Measurements from ENCODE around the gene DIP2C.
"Not testable (repeated sequence)": the region's sequence is repeated elsewhere in the genome, so short reads cannot be mapped to it uniquely, and the experiment has no call there.

Gene DIP2C

GRCh38 chr10:340646-341045, 348.8 kb downstream of the DIP2C start:
- no peak for DNase-seq

DNA sequence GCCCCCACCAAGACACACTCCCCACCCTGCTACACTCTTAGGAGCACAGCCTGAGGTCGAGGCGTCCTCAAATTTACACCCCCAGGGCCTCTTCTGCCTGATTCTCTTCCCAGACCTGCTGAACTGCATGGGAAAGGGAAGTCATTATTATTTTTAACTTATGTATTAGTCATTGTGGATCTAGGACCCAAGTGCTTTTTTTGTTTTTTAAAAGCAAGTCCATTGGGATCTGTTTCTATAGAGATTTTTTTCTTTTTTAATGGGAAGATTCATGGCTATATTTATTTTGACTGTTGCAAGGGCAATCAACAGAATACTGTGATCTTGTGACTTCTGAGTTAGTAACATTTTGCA, 350.5 kb downstream of the DIP2C start:
- DNase-seq = no peak

DNA sequence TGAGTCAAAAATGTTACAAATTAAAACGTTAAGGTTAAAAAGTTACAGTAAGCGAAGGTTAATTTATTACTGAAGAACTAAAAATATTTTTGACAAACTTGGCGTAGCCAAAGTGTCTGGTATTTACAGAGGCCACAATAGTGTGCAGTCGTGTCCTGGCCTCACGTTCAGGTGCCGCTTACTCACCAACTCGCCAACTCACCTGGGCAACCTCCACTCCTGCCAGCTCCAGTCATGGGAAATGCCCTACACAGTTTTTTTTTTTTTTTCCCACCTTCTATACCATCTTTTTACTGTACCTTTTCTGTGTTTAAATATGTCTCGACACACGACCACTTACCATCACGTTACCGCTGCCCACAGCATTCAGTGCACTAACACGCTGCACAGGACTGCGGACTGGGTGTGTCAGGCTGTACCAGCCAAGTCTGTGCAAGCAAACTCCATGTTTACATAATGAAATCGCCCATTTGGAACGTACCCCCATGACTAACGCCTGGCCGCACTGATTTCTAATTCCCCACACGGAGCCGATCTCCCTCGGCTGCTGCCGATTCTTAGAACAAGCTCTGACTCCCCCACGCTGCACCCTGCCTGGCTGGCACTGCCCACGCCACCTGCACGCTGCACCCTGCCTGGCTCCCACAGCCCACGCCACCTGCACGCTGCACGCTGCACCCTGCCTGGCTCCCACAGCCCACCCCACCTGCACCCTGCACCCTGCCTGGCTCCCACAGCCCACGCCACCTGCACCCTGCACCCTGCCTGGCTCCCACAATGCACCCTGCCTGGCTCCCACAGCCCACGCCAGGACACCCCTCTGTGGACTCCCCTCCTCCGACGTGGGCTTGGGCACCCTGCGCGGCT, 351.1 kb downstream of the DIP2C start:
- peak; percentile 78 for DNase-seq

GRCh38 chr10:336247-336646, 353.2 kb downstream of the DIP2C start:
- DNase-seq = no peak

GRCh38 chr10:335151-335800, 354.2 kb downstream of the DIP2C start:
- no peak for DNase-seq

DNA sequence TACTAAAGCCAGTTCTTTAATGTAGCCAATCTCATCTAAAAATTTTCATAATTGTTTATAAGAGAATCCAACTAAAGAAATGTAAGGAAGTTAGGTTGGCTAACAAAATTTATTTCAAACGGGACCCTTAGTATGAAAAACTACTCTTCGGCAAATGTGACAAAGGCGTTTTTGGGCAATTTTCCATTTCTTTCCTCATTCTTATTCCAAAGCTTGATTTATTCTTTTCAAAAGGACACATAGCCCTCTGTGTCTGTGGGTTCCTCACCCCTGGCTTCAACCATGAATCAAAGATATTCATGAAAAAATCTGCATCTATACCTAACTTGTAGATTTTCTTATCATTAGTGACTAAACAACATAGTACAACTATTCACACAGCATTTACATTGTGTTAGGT, 358.3 kb downstream of the DIP2C start:
- DNase-seq = no peak

- DNase-seq = peak; percentile 78
These were observed 359.9 kb downstream of the DIP2C start for GRCh38 chr10:329361-330099.

DNA sequence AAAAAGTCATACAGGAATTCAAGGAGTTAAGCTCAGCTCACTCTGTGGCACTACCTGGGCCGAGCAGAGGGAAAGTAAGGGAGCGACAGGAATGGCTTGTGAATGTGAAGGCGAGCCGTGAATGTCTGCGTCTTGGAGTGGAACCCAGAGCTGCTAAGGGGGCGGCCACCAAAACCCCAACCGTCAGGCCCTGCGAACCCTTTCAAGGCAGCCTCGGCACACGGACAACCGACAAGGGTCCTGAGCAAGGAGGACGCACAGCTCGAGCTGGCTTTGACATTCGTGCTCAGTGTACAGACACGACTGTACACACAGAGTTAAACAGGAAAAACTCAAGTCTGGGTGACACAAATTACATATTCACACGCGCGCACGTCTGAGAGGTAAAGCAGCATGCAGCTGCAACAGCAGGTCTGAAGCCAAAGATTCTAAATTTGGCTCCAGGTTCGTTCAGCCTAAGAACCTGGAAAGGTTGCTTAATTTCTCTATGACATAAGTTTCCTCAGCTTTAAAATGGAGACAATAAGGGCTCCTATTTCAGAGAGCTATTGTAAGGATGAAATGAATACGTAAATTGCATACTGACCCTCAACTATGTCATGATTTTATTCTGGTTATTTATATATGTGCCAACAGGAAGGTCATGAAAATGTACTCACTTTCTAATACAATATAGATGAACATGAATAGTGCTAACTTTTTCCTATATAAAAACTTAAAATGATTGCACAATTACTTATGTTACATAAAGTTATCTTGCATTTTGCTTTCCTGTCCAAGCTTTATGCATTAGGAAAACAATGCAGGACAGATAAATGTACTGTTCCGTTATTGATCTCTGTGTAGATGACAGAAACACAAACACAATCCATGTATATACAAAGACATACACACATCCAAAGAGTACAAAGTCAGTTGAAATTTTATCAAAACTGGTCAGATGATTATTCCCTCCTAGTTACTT, 361.3 kb downstream of the DIP2C start:
- no peak for DNase-seq

GRCh38 chr10:326894-327635, 362.4 kb downstream of the DIP2C start:
- no peak for DNase-seq

DNA sequence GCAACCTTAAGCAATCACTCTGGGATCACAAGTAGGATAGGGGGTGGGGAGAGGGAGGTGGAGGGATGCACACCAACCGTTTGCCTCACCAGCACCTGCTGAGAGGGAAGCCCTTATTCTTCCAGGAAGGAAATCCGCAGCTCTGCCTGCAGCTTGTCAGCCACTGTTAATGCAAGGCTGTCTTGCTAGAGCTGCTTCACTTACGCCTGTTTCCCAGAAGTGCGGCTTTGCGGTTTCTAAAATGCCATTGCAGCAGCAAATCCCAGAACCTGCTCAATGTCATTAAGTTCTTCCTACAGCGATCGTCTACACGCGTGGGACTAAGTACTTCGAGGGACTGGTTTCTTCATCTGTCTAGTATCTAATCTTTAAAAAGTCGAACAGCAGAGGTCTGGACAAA, 363.1 kb downstream of the DIP2C start:
- no peak for DNase-seq

DNA sequence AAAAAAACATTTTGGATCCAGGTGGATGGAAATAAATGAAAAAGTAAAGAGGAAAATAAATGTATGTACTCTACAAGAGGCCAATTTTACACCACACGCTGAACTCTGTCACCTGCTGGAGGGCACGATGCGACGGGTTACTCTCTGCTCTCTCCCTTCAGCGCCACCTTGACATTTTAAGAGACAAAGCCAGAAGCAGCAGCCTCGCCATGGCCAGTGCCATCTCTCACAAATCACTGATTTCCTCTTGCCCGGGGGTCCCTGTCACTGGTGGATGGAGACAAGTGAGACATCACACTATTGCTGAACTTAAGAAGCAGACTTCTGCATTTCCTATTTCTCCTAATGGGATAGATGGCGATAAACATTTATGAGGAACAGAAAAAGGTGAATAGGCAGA, 364.2 kb downstream of the DIP2C start:
- DNase-seq = no peak

DNA sequence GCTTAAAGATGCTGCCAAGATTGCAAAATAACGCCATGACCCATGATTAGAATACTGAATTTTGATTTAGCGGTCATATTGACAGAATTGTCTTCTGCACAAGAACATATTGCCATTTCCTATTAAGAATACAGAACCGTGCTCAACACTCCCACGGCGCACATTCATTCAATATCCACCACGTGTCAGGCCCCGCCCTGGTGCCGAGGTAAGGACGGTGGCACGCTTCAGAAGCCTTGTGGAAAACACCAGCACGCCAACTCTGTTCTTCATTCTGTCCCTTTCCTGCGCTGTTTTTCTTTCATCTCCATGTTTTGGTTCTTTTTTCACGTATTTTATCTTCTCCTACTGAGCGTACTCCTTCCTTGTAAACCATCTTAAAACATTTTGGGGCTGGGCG, 364.9 kb downstream of the DIP2C start:
- no peak for DNase-seq

DNA sequence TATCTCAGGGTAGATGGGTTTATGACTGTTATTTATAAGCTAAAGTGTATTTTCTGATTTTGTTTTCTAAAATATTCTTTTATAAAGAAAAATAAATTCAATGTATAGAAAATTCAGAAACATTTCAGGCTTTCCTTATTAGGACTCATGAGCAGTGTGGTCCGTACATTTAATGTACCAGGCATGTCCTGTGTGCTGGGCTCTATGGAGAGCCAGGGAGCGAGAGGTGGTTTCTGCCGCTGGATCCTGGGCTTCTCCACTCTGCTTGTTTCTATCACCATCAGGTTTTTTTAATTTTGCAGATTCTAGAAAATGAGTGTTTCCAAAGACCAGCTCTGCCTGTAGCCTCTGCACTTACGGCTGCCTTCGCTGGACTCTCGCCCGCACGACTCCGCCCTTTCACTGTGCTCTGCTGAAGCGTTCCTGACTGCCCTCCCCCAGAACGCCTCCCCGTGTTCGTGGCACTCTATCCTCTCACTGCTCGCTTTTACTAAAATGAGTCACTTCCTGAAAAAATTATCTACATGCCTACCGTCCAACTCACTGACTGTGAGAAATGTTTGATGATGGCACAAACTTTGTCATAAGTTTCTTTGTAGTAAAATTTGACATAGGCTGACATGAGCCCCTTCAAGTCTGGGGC, 365.7 kb downstream of the DIP2C start:
- peak; percentile 82 for DNase-seq

DNA sequence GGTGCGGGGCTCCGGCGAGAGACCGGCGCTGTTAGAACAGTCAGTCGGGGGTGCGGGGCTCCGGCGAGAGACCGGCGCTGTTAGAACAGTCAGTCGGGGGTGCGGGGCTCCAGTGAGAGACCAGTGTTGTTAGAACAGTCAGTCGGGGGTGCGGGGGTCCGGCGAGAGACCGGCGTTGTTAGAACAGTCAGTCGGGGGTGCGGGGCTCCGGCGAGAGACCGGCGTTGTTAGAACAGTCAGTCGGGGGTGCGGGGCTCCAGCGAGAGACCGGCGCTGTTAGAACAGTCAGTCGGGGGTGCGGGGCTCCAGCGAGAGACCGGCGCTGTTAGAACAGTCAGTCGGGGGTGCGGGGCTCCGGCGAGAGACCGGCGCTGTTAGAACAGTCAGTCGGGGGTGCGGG, 366.4 kb downstream of the DIP2C start:
- not testable (repeated sequence) for DNase-seq

- DNase-seq = no peak
These were observed 368.7 kb downstream of the DIP2C start for GRCh38 chr10:320771-321170.

DNA sequence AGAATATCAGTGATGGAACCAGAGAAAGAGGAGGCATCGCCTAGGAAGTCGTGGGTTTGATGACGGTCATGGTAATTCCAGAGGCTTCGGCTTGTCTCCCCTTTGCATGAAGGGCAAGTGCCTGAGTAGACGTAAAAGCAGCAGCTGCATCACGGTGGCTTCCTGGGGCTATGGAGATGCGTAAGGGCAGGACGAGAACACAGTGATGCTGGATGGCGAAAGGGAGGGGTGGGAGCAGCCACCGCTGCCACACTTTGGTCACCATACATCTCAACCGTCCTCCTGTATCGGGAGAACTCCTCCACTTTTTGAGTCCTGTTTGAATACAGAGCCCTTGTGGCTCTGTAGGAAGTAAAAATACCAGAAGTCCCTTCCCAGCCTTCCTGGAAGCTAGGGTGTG, 371.5 kb downstream of the DIP2C start:
- no peak for DNase-seq

DNA sequence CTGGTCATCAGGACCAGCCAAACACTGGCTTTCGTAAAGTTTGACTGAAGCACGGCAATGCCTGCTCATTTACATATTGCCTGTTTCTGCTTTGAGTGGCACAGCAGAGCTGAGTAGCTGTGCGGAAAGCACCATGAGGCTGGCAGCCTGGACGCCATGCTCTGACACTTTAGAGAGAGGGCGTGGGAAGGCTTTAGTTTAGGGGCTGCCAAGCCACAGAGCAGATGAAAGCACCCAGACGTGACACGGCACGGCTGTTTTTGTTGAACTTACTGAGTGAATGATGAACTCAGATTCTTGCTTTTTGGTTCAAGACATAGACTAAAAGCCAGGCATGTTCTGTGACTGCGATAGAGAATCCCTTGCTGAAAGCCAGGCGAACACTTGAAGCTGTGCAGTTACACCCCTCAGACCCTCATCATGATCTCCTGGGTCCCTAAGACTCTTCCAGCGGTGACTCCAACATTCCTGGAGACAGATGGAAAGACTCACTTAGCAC, 372.1 kb downstream of the DIP2C start:
- DNase-seq = no peak

DNA sequence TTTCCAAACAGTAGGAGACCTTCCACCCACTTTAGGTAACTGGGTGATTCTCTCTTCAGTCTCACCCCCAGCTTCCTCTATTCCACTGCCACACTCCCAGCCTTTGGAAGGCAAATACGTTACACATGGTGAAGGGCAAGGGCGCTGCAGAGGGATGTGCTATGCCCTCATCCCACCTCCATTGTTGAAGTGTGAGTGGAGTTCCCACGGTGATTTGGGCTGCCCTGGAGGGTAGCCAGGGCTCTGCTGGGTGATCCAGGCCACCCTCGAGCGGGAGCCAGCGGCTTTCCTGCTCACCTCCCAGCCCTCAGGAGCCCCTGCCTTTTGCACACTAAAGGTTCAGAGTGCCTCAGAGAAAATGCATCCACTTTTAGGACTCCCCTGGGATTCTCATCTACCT, 373.1 kb downstream of the DIP2C start:
- DNase-seq = no peak

GRCh38 chr10:314871-315270, 374.6 kb downstream of the DIP2C start:
- DNase-seq = no peak

DNA sequence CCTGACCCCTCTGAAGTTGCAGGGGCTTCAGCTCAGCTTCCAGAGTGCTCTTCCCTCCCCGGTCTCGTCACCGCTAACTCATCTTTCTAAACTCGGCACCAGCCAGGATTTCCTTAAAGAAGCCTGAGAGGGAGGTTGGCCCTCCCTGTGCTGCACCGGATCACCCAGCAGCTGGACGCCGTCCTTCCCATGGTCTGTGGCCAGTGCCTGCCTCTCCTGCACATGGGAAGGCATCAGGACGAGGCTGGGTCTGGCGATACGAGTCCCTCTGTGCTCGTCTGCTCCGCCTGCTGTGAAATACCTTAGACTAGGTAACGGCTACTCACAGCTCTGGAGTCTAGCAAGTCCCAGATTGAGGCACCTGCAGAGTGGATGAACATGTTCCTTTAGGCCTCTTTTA, 375.1 kb downstream of the DIP2C start:
- no peak for DNase-seq

Measured in NCI-H226 (cell line).